ENCODE results near the gene ACSM2B.
"Not testable (repeated sequence)": the region's sequence is repeated elsewhere in the genome, so short reads cannot be mapped to it uniquely, and the experiment has no call there.

Gene ACSM2B

GRCh38 chr16:20531795-20532194 is 44.4 kb downstream of the ACSM2B start:
- DNase-seq, result not testable (repeated sequence)

GRCh38 chr16:20520103-20520502 is 56.1 kb downstream of the ACSM2B start:
- DNase-seq, result no peak

GRCh38 chr16:20519231-20519630 is 56.9 kb downstream of the ACSM2B start:
- no peak for DNase-seq

GRCh38 chr16:20517149-20517548 is 59.0 kb downstream of the ACSM2B start:
- no peak for DNase-seq

- no peak for DNase-seq
Observed at GRCh38 chr16:20515688-20516090, 60.5 kb downstream of the ACSM2B start.

GRCh38 chr16:20510323-20510722 is 65.8 kb downstream of the ACSM2B start:
- no peak for DNase-seq

GRCh38 chr16:20507280-20507679 is 68.9 kb downstream of the ACSM2B start:
- no peak for DNase-seq

- DNase-seq, result no peak
Observed at GRCh38 chr16:20504418-20504817, 71.7 kb downstream of the ACSM2B start.

GRCh38 chr16:20491448-20491847 is 84.7 kb downstream of the ACSM2B start:
- not testable (repeated sequence) for DNase-seq

GRCh38 chr16:20490994-20491393 is 85.2 kb downstream of the ACSM2B start:
- not testable (repeated sequence) for DNase-seq
